H1 (cell line): ENCODE results near the gene TRPV4. TPM values are rescaled to one million over a fixed set of nuclear protein-coding genes. Genes with fewer than 3 reads are reported as not detected.

Experiments used
- CTCF ChIA-PET: fragments of 300-600 bp; sonication (Branson Sonifier 250); formaldehyde crosslinking; loops from one replicate; lab custom pipeline; 2021; ENCODE audit not compliant: partially characterized antibody; lab: Charles Lee
- POLR2A ChIA-PET: fragments of 300-600 bp; sonication (Branson Sonifier 250); formaldehyde crosslinking; loops from one replicate; lab custom pipeline; 2021; ENCODE audit warnings: inconsistent platforms; ENCODE audit not compliant: partially characterized antibody; lab: Charles Lee
- DNase-seq, 2 experiments: peaks; one replicate each; pipeline versions ENCODE4 v3.0.0 to v3.0.0-alpha.2; 2010 to 2022; ENCODE audit warnings: low spot score in 2 of 2, low read depth in 1 of 2, mixed read lengths in 1 of 2
- FAIRE-seq: peaks from 2 replicates; lab custom pipeline; 2011; peaks lifted over from hg19 to GRCh38; lab: Jason Lieb, UNC
- H2AFZ ChIP-seq: 2 replicates; pipeline ENCODE4 v1.8.1; 2012; ENCODE audit warnings: low read length, inconsistent platforms
- H2AK5ac ChIP-seq: 2 replicates; pipeline ENCODE4 v1.6.1; 2013; ENCODE audit warnings: low read depth, low read length
- H2BK120ac ChIP-seq: replicated peaks from 2 replicates; pipeline ENCODE3; 2013; ENCODE audit warnings: low read depth, low read length, inconsistent platforms
- H2BK12ac ChIP-seq: 2 replicates; pipeline ENCODE4 v1.6.1; 2013; ENCODE audit warnings: low read depth, low read length
- H2BK15ac ChIP-seq: 2 replicates; pipeline ENCODE4 v1.6.1; 2013; ENCODE audit warnings: low read length
- H2BK20ac ChIP-seq: 2 replicates; pipeline ENCODE4 v1.6.1; 2013; ENCODE audit warnings: low read length
- H2BK5ac ChIP-seq: 2 replicates; pipeline ENCODE4 v1.6.1; 2013; ENCODE audit warnings: low read depth, low read length
- H3K14ac ChIP-seq: 2 replicates; pipeline ENCODE4 v1.6.1; 2013; ENCODE audit warnings: inconsistent platforms; ENCODE audit not compliant: insufficient read length
- H3K18ac ChIP-seq: 2 replicates; pipeline ENCODE4 v1.6.1; 2013; ENCODE audit warnings: low read length; ENCODE audit errors: extremely low read depth
- H3K23ac ChIP-seq: 2 replicates; pipeline ENCODE4 v1.6.1; 2013; ENCODE audit warnings: inconsistent platforms; ENCODE audit not compliant: insufficient read length
- H3K23me2 ChIP-seq: 2 replicates; pipeline ENCODE4 v1.6.1; 2013; ENCODE audit warnings: low read depth, low read length
- H3K27ac ChIP-seq: 2 replicates; pipeline ENCODE4 v1.6.1; 2011; ENCODE audit warnings: low read depth, low read length, inconsistent platforms
- H3K27me3 ChIP-seq, 4 experiments: replicated peaks in 1 of 4; 1 replicate in 1 of 4; 2 replicates in 3 of 4; pipeline versions ENCODE4 v1.6.1 to v1.8.1; 2011 to 2013; ENCODE audit warnings: low read length in 3 of 4, mild to moderate bottlenecking in 3 of 4, inconsistent platforms in 2 of 4, mixed read lengths in 2 of 4, moderate library complexity in 1 of 4; ENCODE audit not compliant: control insufficient read depth in 3 of 4, insufficient read depth in 3 of 4; ENCODE audit errors: extremely low read depth in 1 of 4
- H3K36me3 ChIP-seq, 4 experiments: 2 replicates each; pipeline versions ENCODE4 v1.6.1 to v1.8.1; 2011 to 2013; ENCODE audit warnings: mild to moderate bottlenecking in 4 of 4, low read length in 3 of 4, moderate library complexity in 2 of 4, control low read depth in 1 of 4, inconsistent platforms in 1 of 4; ENCODE audit not compliant: insufficient read depth in 4 of 4, control insufficient read depth in 2 of 4
- H3K4ac ChIP-seq: replicated peaks from 2 replicates; pipeline ENCODE3; 2013; ENCODE audit warnings: low read length, low read depth, mixed read lengths, inconsistent platforms; ENCODE audit not compliant: insufficient read length
- H3K4me1 ChIP-seq, 4 experiments: replicated peaks in 1 of 4; 1 replicate in 1 of 4; 2 replicates in 3 of 4; pipeline versions ENCODE4 v1.6.1 to v1.8.1; 2011 to 2013; ENCODE audit warnings: low read length in 3 of 4, inconsistent platforms in 2 of 4, mixed read lengths in 1 of 4; ENCODE audit not compliant: insufficient read depth in 4 of 4, control insufficient read depth in 3 of 4
- H3K4me2 ChIP-seq, 2 experiments: 2 replicates each; pipeline versions ENCODE4 v1.6.1 to v1.8.1; 2011 to 2013; ENCODE audit warnings: low read depth in 2 of 2, low read length in 2 of 2, control low read depth in 1 of 2, inconsistent platforms in 1 of 2, mild to moderate bottlenecking in 1 of 2; ENCODE audit not compliant: insufficient read depth in 1 of 2
- H3K4me3 ChIP-seq, 4 experiments: fragments of 200-600, 300-600 bp in 1 of 4; sonication (generic), shearing (Covaris generic), sonication (Bioruptor Twin) in 1 of 4; 2 replicates each; pipeline versions ENCODE4 v1.5.1 to v1.8.1; 2011 to 2016; ENCODE audit warnings: low read length in 4 of 4, low read depth in 3 of 4, control low read depth in 2 of 4, inconsistent platforms in 2 of 4, mild to moderate bottlenecking in 2 of 4, mixed read lengths in 1 of 4, moderate library complexity in 1 of 4; ENCODE audit not compliant: insufficient read depth in 2 of 4; ENCODE audit errors: extremely low read depth in 1 of 4
- H3K56ac ChIP-seq: replicated peaks from 2 replicates; pipeline ENCODE3; 2013; ENCODE audit warnings: low read depth, mild to moderate bottlenecking, mixed read lengths, low read length, inconsistent platforms; ENCODE audit not compliant: insufficient read length
- H3K79me1 ChIP-seq: 2 replicates; pipeline ENCODE4 v1.6.1; 2013; ENCODE audit warnings: low read depth, low read length, control low read depth
- H3K79me2 ChIP-seq, 2 experiments: 2 replicates each; pipeline versions ENCODE4 v1.6.1 to v1.8.1; 2012 to 2013; ENCODE audit warnings: low read length in 2 of 2, mild to moderate bottlenecking in 2 of 2, inconsistent platforms in 1 of 2; ENCODE audit not compliant: insufficient read depth in 2 of 2, control insufficient read depth in 1 of 2
- H3K9ac ChIP-seq, 4 experiments: replicated peaks in 1 of 4; 1 replicate in 1 of 4; 2 replicates in 3 of 4; pipeline versions ENCODE4 v1.6.1 to v1.8.1; 2011 to 2013; ENCODE audit warnings: low read depth in 3 of 4, low read length in 3 of 4, control low read depth in 2 of 4, mild to moderate bottlenecking in 2 of 4, moderate library complexity in 2 of 4, inconsistent platforms in 1 of 4; ENCODE audit errors: extremely low read depth in 1 of 4
- H3K9me3 ChIP-seq, 2 experiments: 2 replicates each; pipeline versions ENCODE4 v1.6.1 to v1.8.1; 2012 to 2013; ENCODE audit warnings: mild to moderate bottlenecking in 2 of 2, moderate library complexity in 2 of 2, control low read depth in 1 of 2, inconsistent platforms in 1 of 2, low read depth in 1 of 2, low read length in 1 of 2, mixed read lengths in 1 of 2; ENCODE audit not compliant: insufficient read depth in 2 of 2
- H4K20me1 ChIP-seq, 2 experiments: replicated peaks in 1 of 2; 2 replicates each; pipeline versions ENCODE3 to v1.8.1; 2011 to 2013; ENCODE audit warnings: inconsistent platforms in 2 of 2, low read length in 2 of 2, mild to moderate bottlenecking in 1 of 2; ENCODE audit not compliant: insufficient read depth in 2 of 2, control insufficient read depth in 1 of 2
- H4K5ac ChIP-seq: 2 replicates; pipeline ENCODE4 v1.6.1; 2013; ENCODE audit warnings: low read length, low read depth, mixed read lengths, inconsistent platforms; ENCODE audit not compliant: insufficient read length
- H4K8ac ChIP-seq: 2 replicates; pipeline ENCODE4 v1.8.0; 2013; ENCODE audit warnings: mild to moderate bottlenecking, moderate library complexity, low read length, inconsistent platforms; ENCODE audit not compliant: insufficient read depth; ENCODE audit errors: extremely low read depth
- H4K91ac ChIP-seq: replicated peaks from 2 replicates; pipeline ENCODE3; 2013; ENCODE audit warnings: low read length, mixed read lengths, inconsistent platforms; ENCODE audit not compliant: insufficient read length
- SIN3A ChIP-seq, 2 experiments: IDR thresholded peaks in 1 of 2; conservative IDR thresholded peaks in 1 of 2; 2 replicates each; pipeline ENCODE4 v1.6.1; 2011 to 2012; ENCODE audit warnings: low read length in 2 of 2, improper control_type of control experiment in 1 of 2, low read depth in 1 of 2, mild to moderate bottlenecking in 1 of 2
- polyA plus RNA-seq, 7 experiments: library from polyadenylated mRNA; depleted of rRNA in 3 of 7; stranded (reverse) in 5 of 7; unstranded in 2 of 7; fragments of >200 nt in 5 of 7; fragments of 200-250 nt in 2 of 7; gene quantifications; 1 replicate in 5 of 7; 2 replicates in 1 of 7; 4 replicates in 1 of 7; pipeline versions ENCODE4 v1.2.1 to v1.2.3, GENCODE V29; 2011 to 2013; ENCODE audit warnings: missing spikeins in 2 of 7, mixed read lengths in 2 of 7
- total RNA-seq: library from RNA; stranded (reverse); fragmentation: NEBNext Ultra II Directional; extraction: Animal tissue kit (Norgen Biotek cat#: 25700); gene quantifications from 2 replicates; pipeline ENCODE4 v1.2.1, GENCODE V29; 2021
- TF ChIP-seq, protein P1 (sequence below): IDR thresholded peaks from 2 replicates; pipeline ENCODE4 v1.6.1; 2011; ENCODE audit warnings: low read depth, mild to moderate bottlenecking, low read length; ENCODE audit not compliant: insufficient read depth
- TF ChIP-seq, protein P2 (sequence below): IDR thresholded peaks from 2 replicates; pipeline ENCODE4 v1.6.1; 2012; ENCODE audit warnings: inconsistent platforms

TRPV4 gene
- total and polyA plus RNA-seq, 2 of the 8 experiments (the other 6 are each of a cell fraction or from before 2014, with no cell fraction given): 2.1 to 6.2 TPM

DNA sequence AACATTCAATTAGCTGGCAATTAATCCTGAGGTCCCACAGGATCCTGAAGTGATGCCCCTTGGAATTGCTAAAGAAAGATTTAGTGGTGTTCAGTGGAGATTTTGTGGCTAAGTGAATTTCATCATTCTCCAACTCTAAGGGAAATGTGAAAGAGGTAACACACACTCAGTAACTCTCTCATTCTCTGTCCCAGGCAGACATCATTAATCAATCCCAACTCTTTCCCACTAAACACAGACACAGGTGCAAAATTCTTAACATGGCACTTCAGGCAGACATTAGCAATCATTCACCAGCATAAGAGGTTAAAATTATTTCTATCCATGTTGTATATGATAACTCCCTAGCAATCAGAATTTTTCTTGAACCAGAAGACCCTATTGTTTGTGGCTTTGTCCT is 40.2 kb downstream of the TRPV4 start:
- Histone ChIP-seq H3K9ac (no peak overlapping the region), H3K9me3 (no peaks in the 10 kb centered on the region), H4K5ac (no peak overlapping the region), H4K20me1 (no peaks in the 10 kb centered on the region), H3K79me1 (no peaks in the 10 kb centered on the region), H2BK12ac (no peak overlapping the region), H3K56ac (no peak overlapping the region), H3K27ac (no peak overlapping the region), H4K91ac (no peak overlapping the region), H3K36me3 (no peaks in the 10 kb centered on the region), H3K23me2 (no peaks in the 10 kb centered on the region), H2BK120ac (no peak overlapping the region), H2AFZ (no peak overlapping the region), H3K4me1 (no peaks in the 10 kb centered on the region; a peak in 1 of 7 replicates), H3K23ac (no peak overlapping the region), H3K4ac (no peak overlapping the region), H3K4me2 (no peak overlapping the region), H3K18ac (no peak overlapping the region), H3K27me3 (no peaks in the 10 kb centered on the region), H3K4me3 (no peak overlapping the region), H3K79me2 (no peaks in the 10 kb centered on the region), H2BK5ac (no peak overlapping the region), H2BK20ac (no peak overlapping the region), H2AK5ac (no peak overlapping the region), H2BK15ac (no peak overlapping the region), H4K8ac (no peak overlapping the region), H3K14ac (no peak overlapping the region)
- ChIA-PET POLR2A (interaction anchor here (0.9 kb wide), 1 partner anchor 15 kb away, joined by 3 read pairs; no protein-coding TSS in a partner anchor), CTCF (interaction anchor here (1.6 to 8.1 kb wide), 2 partner anchors 12 to 60 kb away, joined by 4 to 62 read pairs; no protein-coding TSS in a partner anchor)
- TF ChIP-seq, protein P1, sequence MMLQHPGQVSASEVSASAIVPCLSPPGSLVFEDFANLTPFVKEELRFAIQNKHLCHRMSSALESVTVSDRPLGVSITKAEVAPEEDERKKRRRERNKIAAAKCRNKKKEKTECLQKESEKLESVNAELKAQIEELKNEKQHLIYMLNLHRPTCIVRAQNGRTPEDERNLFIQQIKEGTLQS: no peak
- TF ChIP-seq, protein P2, sequence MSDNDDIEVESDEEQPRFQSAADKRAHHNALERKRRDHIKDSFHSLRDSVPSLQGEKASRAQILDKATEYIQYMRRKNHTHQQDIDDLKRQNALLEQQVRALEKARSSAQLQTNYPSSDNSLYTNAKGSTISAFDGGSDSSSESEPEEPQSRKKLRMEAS: no peak
- no peak for TF ChIP-seq SIN3A (conservative IDR thresholded peaks at IDR 0.05 in 1 of 2, IDR thresholded peaks at IDR 0.05 in 1 of 2; ENCODE audit: low read depth in 1 of 2, low read length in 2 of 2)
- FAIRE-seq (no peak), DNase-seq (no peak)
